Mucosa of gallbladder (tissue), 1 donor: ENCODE results near the gene GABBR2. TPM values are rescaled to one million over a fixed set of nuclear protein-coding genes. Genes with fewer than 3 reads are reported as not detected.

Experiments
- DNase-seq: peaks from one replicate; pipeline ENCODE4 v3.0.0-alpha.2; 2020; ENCODE audit warnings: low spot score
- total RNA-seq: library from RNA; stranded (reverse); gene quantifications from one replicate; pipeline ENCODE4 v1.2.1, GENCODE V29; 2021
- donor health status: DM: no; HTN: no; CAD: no.

The GABBR2 gene
- total RNA-seq, 1 donor from 2014 or later, result 0.29 TPM

DNA sequence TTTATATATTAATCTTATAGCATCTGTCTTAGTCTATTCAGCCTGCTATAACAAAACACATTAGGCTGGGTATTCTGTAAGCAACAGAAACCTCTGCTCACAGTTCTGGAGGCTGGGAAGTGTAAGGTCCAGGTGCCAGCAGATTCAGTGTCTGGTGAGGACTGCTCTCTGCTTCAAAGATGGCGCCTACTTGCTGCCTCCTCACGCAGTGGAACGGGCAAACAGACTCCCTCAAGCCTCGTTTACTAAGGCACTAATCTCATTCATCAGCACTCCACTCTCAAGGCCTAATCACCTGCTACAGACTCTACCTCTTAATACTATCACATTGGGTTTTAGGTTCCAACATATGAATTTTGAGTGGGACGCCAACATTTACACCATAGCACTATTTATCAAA lies 448.1 kb downstream of the GABBR2 start:
- DNase-seq, result no peak

DNA sequence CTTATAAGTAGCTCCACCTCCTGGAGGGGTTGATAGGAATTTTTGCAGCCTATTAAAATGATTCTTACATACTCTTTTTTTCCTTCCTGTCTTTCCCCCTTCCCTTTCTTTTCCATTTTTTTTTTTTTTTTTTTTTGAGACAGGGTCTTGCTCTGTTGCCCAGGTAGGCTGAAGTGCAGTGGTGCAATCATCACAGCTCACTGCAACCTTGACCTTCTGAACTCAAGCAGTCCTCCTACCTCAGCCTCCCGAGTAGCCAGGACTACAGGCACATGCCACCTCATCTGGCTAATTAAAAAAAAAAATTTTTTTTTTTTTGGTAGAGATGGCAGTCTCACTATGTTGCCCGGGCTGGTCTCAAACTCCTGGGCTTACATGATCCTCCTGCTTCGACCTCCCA lies 448.9 kb downstream of the GABBR2 start:
- no peak for DNase-seq

DNA sequence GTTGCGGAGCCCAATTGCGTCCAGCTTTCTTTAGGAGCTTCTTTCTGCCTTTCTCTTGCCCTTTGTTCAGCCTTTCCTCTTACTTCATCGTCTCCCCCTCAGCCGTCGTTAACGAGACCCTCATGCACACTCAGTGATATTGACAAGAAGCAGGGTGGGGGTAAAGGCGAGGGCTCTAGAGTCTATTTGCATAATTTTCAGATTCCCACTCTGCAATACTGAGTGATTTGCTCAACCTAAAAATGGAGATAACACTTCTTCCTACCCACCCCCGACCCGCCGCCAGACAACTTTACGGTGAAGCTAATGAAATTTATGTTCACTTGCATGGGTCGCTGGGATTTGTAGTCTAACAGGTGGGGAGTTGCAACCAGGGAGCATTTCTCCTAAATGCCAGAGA lies 452.0 kb downstream of the GABBR2 start:
- DNase-seq, result no peak

DNA sequence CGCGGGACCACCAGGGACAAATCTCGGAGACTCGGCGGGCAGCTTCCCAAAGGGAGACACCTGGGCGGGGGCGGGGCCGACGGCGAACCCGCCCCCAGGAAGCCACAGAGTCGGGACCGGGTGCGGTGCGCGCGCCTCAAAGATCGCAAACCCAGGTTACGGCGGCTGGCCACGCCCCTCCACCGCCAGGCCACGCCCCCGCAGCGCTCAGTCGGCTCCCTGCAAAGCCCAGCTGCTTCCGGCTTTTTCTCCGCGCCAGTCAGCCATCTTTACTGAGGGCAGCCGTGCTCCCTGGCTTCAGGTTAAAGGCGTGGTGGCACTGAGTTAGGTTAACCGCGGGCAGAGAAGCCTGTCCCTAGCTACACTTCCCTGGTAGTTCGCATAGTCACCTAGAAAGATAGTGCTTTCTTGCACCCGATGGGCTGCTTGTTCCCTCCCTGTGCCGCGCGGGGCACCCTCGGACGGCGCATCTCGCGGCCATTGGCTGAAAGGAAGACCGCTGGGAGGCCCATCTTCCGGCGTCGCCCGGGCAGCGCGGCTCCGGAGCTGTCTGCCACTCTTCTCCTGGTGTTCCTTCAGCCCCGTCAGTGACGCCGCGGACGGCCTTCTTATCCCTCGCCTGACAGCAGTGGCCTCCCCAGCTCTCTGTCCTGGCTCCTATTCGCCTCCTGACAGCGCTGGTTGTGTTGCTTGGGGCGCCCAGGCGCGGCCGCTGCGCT lies 453.0 kb downstream of the GABBR2 start, which contains the start of gene TBC1D2:
Gene TBC1D2, minus strand, starts transcription at position 72 of the 719 bp plus-strand sequence. CDS start 108 bp downstream, outside the sequence.
- DNase-seq, result peak; percentile 97

DNA sequence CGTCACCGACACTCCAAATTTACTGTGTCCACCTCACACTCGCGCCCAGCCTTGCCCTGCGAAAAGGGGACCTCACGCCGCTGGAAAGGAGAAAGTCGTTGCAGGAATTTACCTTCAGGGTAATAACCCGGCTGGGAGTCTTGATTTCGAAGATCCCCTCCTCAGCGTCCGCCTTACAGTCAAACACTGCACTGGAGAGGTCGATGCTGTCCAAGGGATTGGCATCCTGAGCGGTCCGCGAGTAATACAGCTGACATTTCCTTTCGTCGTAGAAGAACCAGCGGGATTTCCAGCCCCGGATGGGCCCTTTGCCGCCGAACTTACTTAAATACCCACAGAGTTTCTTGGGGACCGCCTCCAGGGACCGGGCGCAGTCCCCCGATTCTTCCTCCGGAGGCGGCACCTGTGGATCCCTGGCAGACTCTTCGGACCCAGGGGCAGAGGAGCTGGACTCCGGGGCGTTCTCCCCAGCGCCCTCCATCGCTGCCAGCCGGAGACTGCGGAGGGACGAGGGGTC lies 453.6 kb downstream of the GABBR2 start:
- no peak for DNase-seq

DNA sequence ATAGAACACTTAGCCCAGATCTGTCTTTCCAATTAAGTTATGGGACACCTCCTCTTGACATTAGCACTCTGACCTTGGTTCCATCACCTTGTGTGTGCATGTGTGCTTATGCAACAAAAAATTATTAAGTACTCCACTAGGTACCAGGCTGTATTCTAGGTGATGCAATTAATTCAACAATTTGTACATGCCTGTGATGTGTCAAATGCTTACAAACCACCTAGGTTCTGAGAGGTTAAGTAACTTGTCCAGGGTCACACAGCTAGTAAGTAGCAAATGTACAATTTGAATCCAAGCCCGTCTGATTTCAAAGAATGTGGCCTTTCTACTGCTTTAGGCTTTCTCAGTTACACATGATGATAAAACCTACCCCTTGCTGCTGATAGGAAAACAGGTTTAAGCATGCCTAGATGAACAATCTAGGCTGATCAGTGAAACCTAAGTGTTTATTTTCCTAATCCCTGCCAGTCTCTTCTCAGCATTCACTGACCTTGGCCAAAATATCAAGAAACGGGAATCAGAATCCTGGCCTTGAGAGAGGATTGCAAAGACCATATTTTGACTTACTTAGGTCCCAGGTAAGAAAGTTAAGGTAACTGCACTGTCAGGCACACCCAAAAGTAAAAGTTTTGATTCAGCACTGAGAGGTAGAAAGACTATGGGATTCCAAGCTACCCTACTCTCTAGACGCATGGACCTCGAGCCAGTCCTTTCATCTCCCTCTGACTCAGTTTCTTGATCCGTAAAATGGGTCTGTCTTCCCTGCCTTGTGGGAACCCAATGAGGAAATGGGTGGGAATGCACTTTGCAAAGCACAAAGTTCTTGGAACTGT lies 454.3 kb downstream of the GABBR2 start:
- no peak for DNase-seq

DNA sequence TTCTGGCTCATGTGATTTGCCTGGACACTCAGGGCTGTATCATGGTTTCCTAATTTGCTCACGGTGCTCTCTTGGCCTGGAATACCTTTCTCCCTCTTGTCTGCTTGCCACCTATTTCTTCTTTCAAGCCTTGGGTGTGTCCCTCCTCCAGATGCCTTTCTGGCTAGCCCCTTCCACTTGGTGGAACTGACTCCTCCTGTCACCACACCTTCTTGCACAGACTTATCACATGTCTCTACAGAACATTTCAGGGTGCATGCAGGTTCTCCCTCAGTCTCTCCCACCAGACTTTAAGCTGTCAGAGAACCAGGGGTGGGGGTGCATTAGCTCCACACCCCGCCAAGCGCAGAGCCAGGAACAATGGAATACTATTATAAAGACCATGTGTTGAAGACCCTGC lies 455.2 kb downstream of the GABBR2 start:
- DNase-seq, result no peak

DNA sequence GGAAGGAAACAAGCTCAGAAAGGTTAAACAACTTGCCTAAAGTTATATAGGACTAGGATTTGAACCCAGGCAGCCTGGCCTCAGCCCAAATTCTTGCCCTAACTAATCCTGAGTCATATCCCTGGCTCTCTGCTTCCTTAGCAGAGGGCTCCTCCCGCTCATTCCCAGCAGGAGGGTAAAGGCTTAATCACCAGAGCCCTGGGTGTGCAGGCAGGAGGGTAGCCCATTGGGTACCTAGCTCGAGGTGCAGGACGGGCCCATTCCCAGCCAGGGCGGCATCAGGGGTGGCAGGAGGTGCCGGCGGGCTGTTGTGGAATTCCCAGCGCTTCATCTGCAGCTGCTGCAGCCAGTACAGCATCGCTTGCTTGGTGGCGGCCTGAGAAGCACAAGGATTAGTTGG lies 457.2 kb downstream of the GABBR2 start:
- DNase-seq, result no peak

DNA sequence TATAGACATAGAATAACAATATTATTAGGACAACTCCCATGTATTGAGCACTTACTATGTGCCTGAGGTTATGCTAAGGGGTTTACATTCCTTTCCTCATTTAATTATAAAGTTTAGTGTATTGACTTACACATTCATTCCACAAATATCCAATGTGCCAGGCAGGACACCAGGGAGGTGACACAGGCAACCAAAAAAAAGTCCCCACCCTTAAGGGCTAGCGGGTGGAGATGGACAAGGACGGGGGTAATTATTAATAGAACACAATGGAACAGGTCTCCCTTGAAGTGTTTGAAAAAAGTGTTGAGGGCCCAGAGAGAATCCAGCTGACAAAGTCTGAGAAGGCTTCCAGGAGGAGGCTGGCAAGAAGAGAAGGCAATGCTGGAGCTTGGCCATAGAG lies 459.0 kb downstream of the GABBR2 start:
- DNase-seq, result no peak

DNA sequence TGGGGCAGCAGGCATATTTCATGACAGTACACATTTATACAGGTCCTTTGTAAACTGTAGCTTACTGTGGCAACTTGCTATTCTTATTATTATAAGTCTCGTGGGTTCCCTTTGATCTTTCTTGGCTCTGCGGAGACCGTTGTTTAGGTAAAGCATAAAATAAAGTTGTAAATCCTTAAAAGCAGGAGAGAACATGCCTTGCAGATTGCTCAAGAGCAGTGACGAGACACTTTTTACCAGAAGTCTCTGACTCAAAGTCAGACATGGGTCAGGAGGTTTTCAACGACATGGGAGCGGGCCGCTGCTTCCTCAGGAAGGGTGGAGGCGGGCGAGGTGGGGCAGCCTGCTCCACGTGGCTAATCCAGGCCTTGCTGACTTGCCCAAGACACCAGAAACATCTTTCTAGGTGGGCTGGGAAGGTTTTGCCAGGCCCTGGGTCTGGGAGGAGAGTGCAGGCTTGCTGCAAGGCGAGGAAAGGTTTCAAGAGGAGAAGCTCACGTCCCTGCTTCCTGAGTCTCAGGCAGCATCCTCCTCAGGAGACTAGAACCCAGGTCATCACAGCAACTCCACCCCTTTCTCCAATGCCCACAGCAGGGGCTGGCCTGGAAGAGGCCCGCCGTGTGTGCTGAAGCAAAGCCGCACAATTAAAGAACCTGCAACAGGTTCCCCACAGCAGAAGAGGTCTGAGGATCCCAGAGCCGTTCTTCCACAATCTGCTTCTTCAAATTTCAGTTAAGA lies 459.8 kb downstream of the GABBR2 start:
- DNase-seq, result peak; percentile 29

DNA sequence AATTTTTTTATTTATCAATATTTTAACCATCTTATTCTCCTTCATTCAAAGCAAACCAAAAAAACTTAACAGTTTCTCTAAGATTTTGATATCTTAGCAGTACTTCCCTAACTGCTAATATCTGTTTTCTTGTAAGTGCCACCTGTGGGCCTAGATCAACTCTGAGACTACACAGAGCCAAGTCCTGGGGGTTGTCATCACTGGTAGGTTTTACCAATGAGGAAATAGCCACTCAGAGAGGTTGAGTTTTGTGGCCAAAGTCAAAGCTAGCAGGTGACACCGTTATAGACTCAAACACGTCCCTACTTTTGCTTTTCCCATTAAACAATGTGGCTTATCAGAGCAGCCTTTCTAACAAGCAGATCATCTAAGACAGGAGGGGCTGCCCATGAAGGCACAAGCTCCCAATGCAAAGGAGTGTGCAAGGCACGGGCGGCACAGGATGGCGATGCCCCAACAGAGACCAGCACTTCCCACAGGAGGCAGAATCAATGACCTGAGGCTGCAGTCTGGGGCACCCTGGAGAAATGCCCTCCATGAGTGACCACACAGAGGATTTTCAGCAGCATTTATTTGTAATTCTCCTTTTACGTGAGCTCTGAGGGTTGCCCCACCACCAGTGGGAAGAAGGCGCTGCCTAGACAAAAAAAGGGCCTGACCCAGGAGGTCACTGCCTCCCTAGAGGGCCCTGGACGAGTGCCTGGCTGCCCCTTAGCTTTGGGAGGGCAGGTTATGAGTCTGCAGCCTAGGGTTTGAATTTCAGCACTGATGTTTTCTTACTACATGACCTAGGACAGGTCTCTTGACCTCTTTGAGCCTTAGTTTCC lies 460.7 kb downstream of the GABBR2 start:
- no peak for DNase-seq

DNA sequence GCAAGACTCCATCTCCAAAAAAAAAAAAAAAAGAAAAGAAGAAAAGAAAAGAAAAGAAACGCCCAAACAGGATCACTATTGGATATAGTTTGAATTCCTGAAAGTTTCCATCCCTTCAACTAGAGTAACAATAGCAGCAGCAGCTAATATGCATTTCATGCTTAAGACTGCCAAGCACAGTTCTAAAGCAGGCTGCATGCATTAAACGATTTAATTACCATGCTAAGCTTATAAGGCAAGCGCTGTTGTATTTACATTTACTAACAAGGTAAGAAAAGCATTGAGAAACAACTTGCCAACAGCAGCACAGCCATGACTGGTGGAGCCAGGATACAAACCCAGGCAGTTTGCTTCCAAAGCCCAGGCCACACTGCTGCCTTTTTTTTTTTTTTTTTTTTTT lies 466.3 kb downstream of the GABBR2 start:
- no peak for DNase-seq

DNA sequence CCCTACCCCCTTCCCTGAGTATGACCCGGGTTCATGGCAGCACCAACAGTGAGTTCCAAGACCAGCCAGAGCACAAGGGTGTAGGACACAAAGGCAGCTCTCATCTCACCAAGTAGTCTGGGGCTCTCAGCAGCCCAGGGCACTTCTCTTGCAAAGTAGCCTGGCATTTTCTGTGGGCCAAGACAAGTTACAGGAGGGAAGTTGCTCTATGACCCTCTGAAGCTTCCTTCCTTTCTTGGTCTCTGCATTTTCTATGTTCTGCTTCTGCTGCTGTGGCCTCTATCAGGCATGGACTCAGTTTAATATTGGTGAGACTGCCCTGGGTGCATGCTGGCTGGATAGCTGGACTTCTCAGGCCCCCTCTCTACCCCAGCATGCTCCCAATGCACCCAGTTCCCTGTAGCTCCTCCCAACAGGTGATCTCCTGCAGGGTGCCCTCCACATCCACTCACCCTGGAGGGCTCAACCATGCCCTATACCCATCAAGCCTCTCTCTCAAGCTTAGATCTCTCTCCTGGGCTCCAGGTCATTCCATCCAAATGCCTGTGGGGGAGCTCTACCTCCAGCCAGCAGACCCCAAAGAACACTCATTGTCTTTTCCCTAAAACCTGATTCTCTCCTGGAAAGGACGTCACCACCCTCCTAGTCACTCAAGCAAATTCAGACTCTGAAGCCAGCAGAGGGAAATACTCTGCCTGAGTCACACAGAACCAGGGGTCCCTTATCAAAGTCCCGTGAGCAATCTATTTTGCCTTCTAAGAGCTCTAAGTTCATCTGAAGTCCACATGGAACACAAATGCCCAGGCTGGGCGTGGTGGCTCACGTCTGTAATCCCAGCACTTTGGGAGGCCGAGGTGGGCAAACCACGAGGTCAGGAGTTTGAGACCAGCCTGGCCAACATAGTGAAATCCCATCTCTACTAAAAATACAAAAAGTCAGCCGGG lies 467.1 kb downstream of the GABBR2 start:
- DNase-seq, result no peak

DNA sequence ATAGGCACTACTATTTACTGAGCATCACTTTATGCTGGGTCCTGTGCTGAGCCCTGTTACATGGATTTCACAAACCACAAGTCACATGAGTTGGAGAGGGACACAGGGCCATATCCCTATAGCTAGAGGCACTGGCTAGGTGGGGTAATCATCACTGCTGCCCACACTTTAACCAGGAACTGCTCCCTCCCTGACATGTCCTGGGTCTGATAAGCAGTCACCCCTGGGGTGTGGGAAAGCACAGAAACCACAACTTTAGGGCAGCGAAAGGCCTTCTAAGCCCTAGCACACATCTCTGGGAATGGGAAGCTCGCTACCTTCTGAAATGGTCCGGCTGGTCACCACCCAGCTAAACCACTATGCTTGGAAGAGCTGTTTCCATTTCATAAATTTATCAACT lies 468.3 kb downstream of the GABBR2 start:
- no peak for DNase-seq

Other genes with a start within 250 kb of the GABBR2 start
- gene ANKS6, start 87.6 kb upstream of the GABBR2 start, total RNA-seq, result 22.6 TPM
- gene GALNT12, start 98.7 kb upstream of the GABBR2 start, total RNA-seq, result 28.6 TPM
- 46.2 TPM for gene COL15A1, start 235.0 kb upstream of the GABBR2 start, total RNA-seq